HepG2 (cell line): Measurements from ENCODE around the gene SMC6. TPM values are rescaled to one million over a fixed set of nuclear protein-coding genes. Genes with fewer than 3 reads are reported as not detected.

ENCODE experiments used
- AKNA ChIP-seq: sonication (generic); formaldehyde crosslinking; IDR thresholded peaks from 2 replicates; pipeline ENCODE4 v1.4.0; 2020; ENCODE audit warnings: missing genetic modification reagents, borderline replicate concordance
- BATF2 ChIP-seq: sonication (generic); formaldehyde crosslinking; IDR thresholded peaks from 2 replicates; pipeline ENCODE4 v1.8.0; 2022; ENCODE audit warnings: mild to moderate bottlenecking, missing genetic modification reagents, moderate library complexity
- CEBPB ChIP-seq: IDR thresholded peaks from 2 replicates; pipeline ENCODE4 v1.6.1; 2011; ENCODE audit warnings: low read depth, low read length, improper control_type of control experiment, borderline replicate concordance
- IKZF1 ChIP-seq: fragments of 450-650 bp; IDR thresholded peaks from 2 replicates; pipeline ENCODE4 v1.7.1; 2016
- IRX3 ChIP-seq: sonication (generic); formaldehyde crosslinking; IDR thresholded peaks from 2 replicates; pipeline ENCODE4 v1.8.1; 2023; ENCODE audit warnings: mild to moderate bottlenecking, low read depth, missing genetic modification reagents, borderline replicate concordance
- KLF6 ChIP-seq: IDR thresholded peaks from 2 replicates; pipeline ENCODE4 v1.8.0; 2016; ENCODE audit warnings: missing biosample characterization, missing genetic modification reagents
- MEF2D ChIP-seq: sonication (generic); formaldehyde crosslinking; IDR thresholded peaks from 2 replicates; pipeline ENCODE4 v1.5.1; 2020; ENCODE audit warnings: mild to moderate bottlenecking, missing genetic modification reagents
- MYC ChIP-seq: sonication (generic); formaldehyde crosslinking; IDR thresholded peaks from 2 replicates; pipeline ENCODE4 v1.9.0; 2021; ENCODE audit warnings: missing genetic modification reagents, borderline replicate concordance
- RXRB ChIP-seq: IDR thresholded peaks from 2 replicates; pipeline ENCODE4 v1.6.1; 2016; ENCODE audit warnings: borderline replicate concordance, missing genetic modification reagents, missing compliant biosample characterization
- SPEN ChIP-seq: sonication (generic); formaldehyde crosslinking; IDR thresholded peaks from 2 replicates; pipeline ENCODE4 v1.5.1; 2020; ENCODE audit warnings: low read depth, mild to moderate bottlenecking, missing genetic modification reagents
- THYN1 ChIP-seq: sonication (generic); formaldehyde crosslinking; IDR thresholded peaks from 2 replicates; pipeline ENCODE4 v1.8.1; 2023; ENCODE audit warnings: low read depth, mild to moderate bottlenecking, moderate library complexity, missing genetic modification reagents, borderline replicate concordance
- UBTF ChIP-seq: sonication (generic); formaldehyde crosslinking; IDR thresholded peaks from 2 replicates; pipeline ENCODE4 v1.4.0; 2020; ENCODE audit warnings: mild to moderate bottlenecking, missing genetic modification reagents
- ZNF251 ChIP-seq: sonication (generic); formaldehyde crosslinking; IDR thresholded peaks from 2 replicates; pipeline ENCODE4 v1.9.0; 2021; ENCODE audit warnings: mild to moderate bottlenecking, missing genetic modification reagents
- ZNF282 ChIP-seq: fragments of 450-650 bp; IDR thresholded peaks from 2 replicates; pipeline ENCODE4 v1.6.1; 2018; ENCODE audit not compliant: partially characterized antibody
- ZNF460 ChIP-seq: sonication (generic); formaldehyde crosslinking; IDR thresholded peaks from 2 replicates; pipeline ENCODE4 v1.5.1; 2020; ENCODE audit warnings: missing genetic modification reagents, mild to moderate bottlenecking, borderline replicate concordance
- ZNF556 ChIP-seq: sonication (generic); formaldehyde crosslinking; IDR thresholded peaks from 2 replicates; pipeline ENCODE4 v1.4.0; 2020; ENCODE audit warnings: mild to moderate bottlenecking, missing genetic modification reagents, borderline replicate concordance
- ZNF782 ChIP-seq: sonication (generic); formaldehyde crosslinking; IDR thresholded peaks from 2 replicates; pipeline ENCODE4 v1.4.0; 2020; ENCODE audit warnings: missing genetic modification reagents, mild to moderate bottlenecking, borderline replicate concordance
- polyA plus RNA-seq, 8 experiments: library from polyadenylated mRNA; depleted of rRNA in 3 of 8; stranded (reverse) in 7 of 8; unstranded in 1 of 8; fragments of >200 nt; fragmentation: Illumina TruSeq in 4 of 8; extraction: Trizol in 4 of 8; gene quantifications; 2 replicates each; pipeline versions ENCODE4 v1.2.1 to v1.2.3, GENCODE V29; 2011 to 2016; ENCODE audit warnings: low read depth in 4 of 8, missing spikeins in 1 of 8, mixed read lengths in 1 of 8; ENCODE audit not compliant: insufficient read depth in 1 of 8
- total RNA-seq, 5 experiments: library from RNA; depleted of rRNA; stranded (reverse); fragments of >200 nt; fragmentation: Illumina TruSeq; extraction: Trizol; gene quantifications; 2 replicates each; pipeline ENCODE4 v1.2.3, GENCODE V29; 2016; ENCODE audit warnings: low read depth in 1 of 5

Gene SMC6
- total and polyA plus RNA-seq, 2 of the 13 experiments (the other 11 are each of a cell fraction or from before 2014, with no cell fraction given): 18.9 to 55.3 TPM

GRCh38 chr2:17752892-17753802, 463 bp downstream of the SMC6 start (continued):
- TF ChIP-seq UBTF (CRISPR knock-in tag): peak; percentile 98
- peak; percentile 93 for TF ChIP-seq BATF2 (CRISPR knock-in tag)
- peak; percentile 32; the same call in 1 of the 2 replicates for TF ChIP-seq MEF2D (CRISPR knock-in tag)
- peak; percentile 84 for TF ChIP-seq MYC
- peak; percentile 81; the same call in 1 of the 2 replicates for TF ChIP-seq IRX3
- TF ChIP-seq CEBPB: no peak
- TF ChIP-seq THYN1 (CRISPR knock-in tag): peak; percentile 88
- no peak for TF ChIP-seq IKZF1
- 0 out of 2 replicates have a peak, but pooled peaks have one; percentile 65 for TF ChIP-seq ZNF782
- TF ChIP-seq ZNF251 (CRISPR knock-in tag): no peak
- peak; percentile 39; the same call in 1 of the 2 replicates for TF ChIP-seq RXRB (CRISPR knock-in tag)
- TF ChIP-seq ZNF282: no peak
- no peak for TF ChIP-seq AKNA (CRISPR knock-in tag)
- no peak; the same call in 1 of the 2 replicates for TF ChIP-seq ZNF460 (CRISPR knock-in tag)
- peak; percentile 84 for TF ChIP-seq KLF6 (CRISPR knock-in tag)
- peak; percentile 75 for TF ChIP-seq SPEN
- peak; percentile 83 for TF ChIP-seq ZNF556
